HepG2 (cell line): ENCODE data around the gene QKI. TPM values are rescaled to one million over a fixed set of nuclear protein-coding genes. Genes with fewer than 3 reads are reported as not detected.

Experiments used
- ARNTL ChIP-seq: sonication (generic); formaldehyde crosslinking; IDR thresholded peaks from 2 replicates; pipeline ENCODE4 v1.4.0; 2020; ENCODE audit warnings: mild to moderate bottlenecking, missing genetic modification reagents
- ATF2 ChIP-seq: sonication (generic); formaldehyde crosslinking; IDR thresholded peaks from 2 replicates; pipeline ENCODE4 v1.4.0; 2020; ENCODE audit warnings: missing genetic modification reagents
- ATF7-NPFF ChIP-seq: sonication (generic); formaldehyde crosslinking; IDR thresholded peaks from 2 replicates; pipeline ENCODE4 v1.8.1; 2023; ENCODE audit warnings: mild to moderate bottlenecking, low read depth, missing genetic modification reagents, moderate library complexity
- CC2D1A ChIP-seq: sonication (generic); formaldehyde crosslinking; IDR thresholded peaks from 2 replicates; pipeline ENCODE4 v1.8.1; 2023; ENCODE audit warnings: mild to moderate bottlenecking, missing genetic modification reagents
- CHCHD3 ChIP-seq: sonication (generic); formaldehyde crosslinking; IDR thresholded peaks from 2 replicates; pipeline ENCODE4 v1.8.0; 2022; ENCODE audit warnings: mild to moderate bottlenecking, missing genetic modification reagents, moderate library complexity
- CHD2 ChIP-seq: IDR thresholded peaks from 2 replicates; pipeline ENCODE4 v1.6.1; 2011; ENCODE audit warnings: low read depth, low read length, improper control_type of control experiment
- DPF2 ChIP-seq: sonication (generic); formaldehyde crosslinking; IDR thresholded peaks from 2 replicates; pipeline ENCODE4 v1.4.0; 2020; ENCODE audit warnings: mild to moderate bottlenecking, low read depth, missing genetic modification reagents, borderline replicate concordance
- ELF3 ChIP-seq: IDR thresholded peaks from 2 replicates; pipeline ENCODE4 v1.6.1; 2016; ENCODE audit warnings: missing genetic modification reagents, missing compliant biosample characterization
- GZF1 ChIP-seq: sonication (generic); formaldehyde crosslinking; IDR thresholded peaks from 2 replicates; pipeline ENCODE4 v1.5.1; 2020; ENCODE audit warnings: mild to moderate bottlenecking, missing genetic modification reagents
- IRF1 ChIP-seq: sonication (generic); formaldehyde crosslinking; IDR thresholded peaks from 2 replicates; pipeline ENCODE4 v1.4.0; 2020; ENCODE audit warnings: low read depth, mild to moderate bottlenecking, missing genetic modification reagents
- MLLT10 ChIP-seq: sonication (generic); formaldehyde crosslinking; IDR thresholded peaks from 2 replicates; pipeline ENCODE4 v1.4.0; 2020; ENCODE audit warnings: missing genetic modification reagents
- TCF12 ChIP-seq, 2 experiments: fragments of 450-650 bp in 1 of 2; sonication (generic) in 1 of 2; formaldehyde crosslinking in 1 of 2; IDR thresholded peaks; 2 replicates each; pipeline versions ENCODE4 v1.6.1 to v1.8.0; 2017 to 2022; ENCODE audit warnings: antibody characterized with exemption in 1 of 2, mild to moderate bottlenecking in 1 of 2, missing genetic modification reagents in 1 of 2, moderate library complexity in 1 of 2
- XRCC5 ChIP-seq: fragments of 200-400 bp; formaldehyde crosslinking; optimal IDR thresholded peaks from 2 replicates; pipeline ENCODE3; 2017; ENCODE audit warnings: mild to moderate bottlenecking, low read length
- ZBTB21 ChIP-seq: sonication (generic); formaldehyde crosslinking; IDR thresholded peaks from 2 replicates; pipeline ENCODE4 v1.4.0; 2020; ENCODE audit warnings: missing genetic modification reagents
- ZIK1 ChIP-seq: sonication (generic); formaldehyde crosslinking; IDR thresholded peaks from 2 replicates; pipeline ENCODE4 v1.5.0; 2020; ENCODE audit warnings: mild to moderate bottlenecking, low read depth, missing genetic modification reagents, borderline replicate concordance
- ZNF3 ChIP-seq: IDR thresholded peaks from 2 replicates; pipeline ENCODE4 v1.7.0; 2017; ENCODE audit warnings: inconsistent platforms
- ZNF614 ChIP-seq: IDR thresholded peaks from 2 replicates; pipeline ENCODE4 v1.6.1; 2018; ENCODE audit warnings: missing biosample characterization, missing genetic modification reagents, inconsistent platforms, borderline replicate concordance
- ZNF761 ChIP-seq: sonication (generic); formaldehyde crosslinking; conservative IDR thresholded peaks from 2 replicates; pipeline ENCODE4 v1.4.0; 2020; ENCODE audit warnings: mild to moderate bottlenecking, missing genetic modification reagents
- polyA plus RNA-seq, 8 experiments: library from polyadenylated mRNA; depleted of rRNA in 3 of 8; stranded (reverse) in 7 of 8; unstranded in 1 of 8; fragments of >200 nt; fragmentation: Illumina TruSeq in 4 of 8; extraction: Trizol in 4 of 8; gene quantifications; 2 replicates each; pipeline versions ENCODE4 v1.2.1 to v1.2.3, GENCODE V29; 2011 to 2016; ENCODE audit warnings: low read depth in 4 of 8, missing spikeins in 1 of 8, mixed read lengths in 1 of 8; ENCODE audit not compliant: insufficient read depth in 1 of 8
- total RNA-seq, 5 experiments: library from RNA; depleted of rRNA; stranded (reverse); fragments of >200 nt; fragmentation: Illumina TruSeq; extraction: Trizol; gene quantifications; 2 replicates each; pipeline ENCODE4 v1.2.3, GENCODE V29; 2016; ENCODE audit warnings: low read depth in 1 of 5
- TF ChIP-seq, protein P1 (sequence below): sonication (generic); formaldehyde crosslinking; IDR thresholded peaks from 2 replicates; pipeline ENCODE4 v1.4.0; 2020; ENCODE audit warnings: missing genetic modification reagents
- TF ChIP-seq, protein P2 (sequence below): sonication (generic); formaldehyde crosslinking; IDR thresholded peaks from 2 replicates; pipeline ENCODE4 v1.5.0; 2020; ENCODE audit warnings: mild to moderate bottlenecking, missing genetic modification reagents

QKI gene
- total and polyA plus RNA-seq, 2 of the 13 experiments (the other 11 are each of a cell fraction or from before 2014, with no cell fraction given): 136 to 137 TPM

DNA sequence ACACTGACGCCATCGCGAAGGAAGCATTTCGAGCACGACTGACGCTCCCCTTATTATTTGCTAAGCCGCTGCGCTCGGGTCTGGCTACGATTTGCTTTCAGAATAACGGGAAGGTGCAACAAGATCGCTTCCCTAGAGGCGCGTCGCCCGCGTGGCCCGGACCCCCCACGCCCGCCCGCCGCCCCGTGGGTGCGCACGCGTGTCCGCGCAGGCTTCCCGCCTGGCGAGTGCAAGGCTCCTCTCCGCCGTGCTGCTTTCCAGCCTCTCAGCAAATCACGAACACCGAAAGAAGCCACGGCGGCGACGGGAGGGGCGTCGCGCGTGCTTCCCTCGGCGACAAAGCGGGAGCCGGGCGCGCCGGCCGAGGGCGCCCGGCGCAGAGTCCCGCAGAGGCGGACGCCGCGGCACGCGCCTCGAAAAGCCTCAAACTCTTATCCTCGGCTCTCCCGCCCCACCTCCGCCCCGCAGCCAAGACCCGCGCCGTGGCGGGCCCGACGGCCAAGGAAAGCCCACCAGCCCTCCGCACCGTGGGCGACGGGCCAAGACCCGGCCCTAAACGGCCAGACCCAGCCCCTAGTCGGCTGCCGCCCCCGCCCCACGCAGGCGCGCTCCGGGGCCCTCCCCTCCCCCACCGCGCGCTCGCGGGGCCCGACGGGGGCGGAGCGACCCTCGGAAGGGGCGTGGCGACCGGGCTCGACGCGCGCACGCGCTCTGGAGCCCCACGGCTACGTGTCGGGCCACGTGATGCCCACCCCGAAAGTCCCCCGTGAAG lies 987 bp upstream of the QKI start (continued):
- TF ChIP-seq, protein P1, sequence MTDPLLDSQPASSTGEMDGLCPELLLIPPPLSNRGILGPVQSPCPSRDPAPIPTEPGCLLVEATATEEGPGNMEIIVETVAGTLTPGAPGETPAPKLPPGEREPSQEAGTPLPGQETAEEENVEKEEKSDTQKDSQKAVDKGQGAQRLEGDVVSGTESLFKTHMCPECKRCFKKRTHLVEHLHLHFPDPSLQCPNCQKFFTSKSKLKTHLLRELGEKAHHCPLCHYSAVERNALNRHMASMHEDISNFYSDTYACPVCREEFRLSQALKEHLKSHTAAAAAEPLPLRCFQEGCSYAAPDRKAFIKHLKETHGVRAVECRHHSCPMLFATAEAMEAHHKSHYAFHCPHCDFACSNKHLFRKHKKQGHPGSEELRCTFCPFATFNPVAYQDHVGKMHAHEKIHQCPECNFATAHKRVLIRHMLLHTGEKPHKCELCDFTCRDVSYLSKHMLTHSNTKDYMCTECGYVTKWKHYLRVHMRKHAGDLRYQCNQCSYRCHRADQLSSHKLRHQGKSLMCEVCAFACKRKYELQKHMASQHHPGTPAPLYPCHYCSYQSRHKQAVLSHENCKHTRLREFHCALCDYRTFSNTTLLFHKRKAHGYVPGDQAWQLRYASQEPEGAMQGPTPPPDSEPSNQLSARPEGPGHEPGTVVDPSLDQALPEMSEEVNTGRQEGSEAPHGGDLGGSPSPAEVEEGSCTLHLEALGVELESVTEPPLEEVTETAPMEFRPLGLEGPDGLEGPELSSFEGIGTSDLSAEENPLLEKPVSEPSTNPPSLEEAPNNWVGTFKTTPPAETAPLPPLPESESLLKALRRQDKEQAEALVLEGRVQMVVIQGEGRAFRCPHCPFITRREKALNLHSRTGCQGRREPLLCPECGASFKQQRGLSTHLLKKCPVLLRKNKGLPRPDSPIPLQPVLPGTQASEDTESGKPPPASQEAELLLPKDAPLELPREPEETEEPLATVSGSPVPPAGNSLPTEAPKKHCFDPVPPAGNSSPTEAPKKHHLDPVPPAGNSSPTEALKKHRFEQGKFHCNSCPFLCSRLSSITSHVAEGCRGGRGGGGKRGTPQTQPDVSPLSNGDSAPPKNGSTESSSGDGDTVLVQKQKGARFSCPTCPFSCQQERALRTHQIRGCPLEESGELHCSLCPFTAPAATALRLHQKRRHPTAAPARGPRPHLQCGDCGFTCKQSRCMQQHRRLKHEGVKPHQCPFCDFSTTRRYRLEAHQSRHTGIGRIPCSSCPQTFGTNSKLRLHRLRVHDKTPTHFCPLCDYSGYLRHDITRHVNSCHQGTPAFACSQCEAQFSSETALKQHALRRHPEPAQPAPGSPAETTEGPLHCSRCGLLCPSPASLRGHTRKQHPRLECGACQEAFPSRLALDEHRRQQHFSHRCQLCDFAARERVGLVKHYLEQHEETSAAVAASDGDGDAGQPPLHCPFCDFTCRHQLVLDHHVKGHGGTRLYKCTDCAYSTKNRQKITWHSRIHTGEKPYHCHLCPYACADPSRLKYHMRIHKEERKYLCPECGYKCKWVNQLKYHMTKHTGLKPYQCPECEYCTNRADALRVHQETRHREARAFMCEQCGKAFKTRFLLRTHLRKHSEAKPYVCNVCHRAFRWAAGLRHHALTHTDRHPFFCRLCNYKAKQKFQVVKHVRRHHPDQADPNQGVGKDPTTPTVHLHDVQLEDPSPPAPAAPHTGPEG (CRISPR knock-in tag): no peak
- peak; percentile 41 for TF ChIP-seq XRCC5
- 0 out of 2 replicates have a peak, but pooled peaks have one; percentile 65 for TF ChIP-seq CC2D1A (CRISPR knock-in tag)
- no peak; the same call in 1 of the 2 replicates for TF ChIP-seq GZF1 (CRISPR knock-in tag)
- TF ChIP-seq ATF7-NPFF (CRISPR knock-in tag): peak; percentile 94
- no peak; the same call in none of the 2 replicates for TF ChIP-seq ELF3
- TF ChIP-seq CHD2: peak; percentile 77
- TF ChIP-seq CHCHD3 (CRISPR knock-in tag): peak; percentile 93; the same call in 1 of the 2 replicates
- TF ChIP-seq DPF2: no peak
- TF ChIP-seq MLLT10 (CRISPR knock-in tag): no peak
- TF ChIP-seq, protein P2, sequence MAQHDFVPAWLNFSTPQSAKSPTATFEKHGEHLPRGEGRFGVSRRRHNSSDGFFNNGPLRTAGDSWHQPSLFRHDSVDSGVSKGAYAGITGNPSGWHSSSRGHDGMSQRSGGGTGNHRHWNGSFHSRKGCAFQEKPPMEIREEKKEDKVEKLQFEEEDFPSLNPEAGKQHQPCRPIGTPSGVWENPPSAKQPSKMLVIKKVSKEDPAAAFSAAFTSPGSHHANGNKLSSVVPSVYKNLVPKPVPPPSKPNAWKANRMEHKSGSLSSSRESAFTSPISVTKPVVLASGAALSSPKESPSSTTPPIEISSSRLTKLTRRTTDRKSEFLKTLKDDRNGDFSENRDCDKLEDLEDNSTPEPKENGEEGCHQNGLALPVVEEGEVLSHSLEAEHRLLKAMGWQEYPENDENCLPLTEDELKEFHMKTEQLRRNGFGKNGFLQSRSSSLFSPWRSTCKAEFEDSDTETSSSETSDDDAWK: no peak
- TF ChIP-seq ARNTL (CRISPR knock-in tag): peak; percentile 93
- no peak for TF ChIP-seq ZNF3 (CRISPR knock-in tag)
- no peak for TF ChIP-seq TCF12 (IDR thresholded peaks at IDR 0.05)
- TF ChIP-seq TCF12 (CRISPR knock-in tag; IDR thresholded peaks at IDR 0.05): peak; percentile 84
- TF ChIP-seq IRF1 (CRISPR knock-in tag): peak; percentile 52; the same call in 1 of the 2 replicates
- peak; percentile 94 for TF ChIP-seq ZIK1 (CRISPR knock-in tag)
- no peak; the same call in 1 of the 2 replicates for TF ChIP-seq ATF2
- TF ChIP-seq ZNF614 (CRISPR knock-in tag): 0 out of 2 replicates have a peak, but pooled peaks have one; percentile 7
- TF ChIP-seq ZBTB21: peak; percentile 67; the same call in 1 of the 2 replicates
- TF ChIP-seq ZNF761: peak; percentile 89; the same call in 1 of the 2 replicates
